Activated CD8-positive, alpha-beta T cell treated with anti-CD3 and anti-CD28 coated beads, Interleukin-2, amount 10 ng/mL, durations not matched to agents 7 days and 5 days (primary cell): Measurements from ENCODE around the gene PABPN1. TPM values are rescaled to one million over a fixed set of nuclear protein-coding genes. Genes with fewer than 3 reads are reported as not detected.

Experiments
- ATAC-seq: fragments of 150-1000 bp; cut with Tn5 transposase; one replicate; pipeline ENCODE4 v1.10.0; 2021; ENCODE audit warnings: moderate library complexity
- CTCF ChIA-PET: fragments of 350-600 bp; sonication (Branson Sonifier 250); formaldehyde crosslinking; loops from one replicate; lab custom pipeline; 2021; ENCODE audit warnings: antibody characterized with exemption; lab: Charles Lee
- POLR2A ChIA-PET: fragments of 350-600 bp; sonication (Branson Sonifier 250); formaldehyde crosslinking; loops from one replicate; lab custom pipeline; 2021; ENCODE audit warnings: antibody characterized with exemption; lab: Charles Lee
- DNase-seq: peaks from one replicate; pipeline ENCODE4 v3.0.0-alpha.2; 2020
- H3K27ac Mint-ChIP-seq: one replicate; pipeline ENCODE4 v1.8.0; 2021; ENCODE audit warnings: mild to moderate bottlenecking, mixed read lengths
- H3K27me3 Mint-ChIP-seq: one replicate; pipeline ENCODE4 v1.8.0; 2021; ENCODE audit warnings: low read depth, mixed read lengths
- H3K36me3 Mint-ChIP-seq: one replicate; pipeline ENCODE4 v1.8.0; 2021; ENCODE audit warnings: low read depth, mixed read lengths
- H3K4me1 Mint-ChIP-seq: one replicate; pipeline ENCODE4 v1.8.0; 2021; ENCODE audit warnings: low read depth, mixed read lengths
- H3K4me3 Mint-ChIP-seq: one replicate; pipeline ENCODE4 v1.8.0; 2021; ENCODE audit warnings: mild to moderate bottlenecking, mixed read lengths
- H3K9me3 Mint-ChIP-seq: one replicate; pipeline ENCODE4 v1.8.0; 2022; ENCODE audit warnings: mixed read lengths; ENCODE audit not compliant: insufficient read depth
- total RNA-seq, 2 experiments: library from RNA; stranded (reverse); gene quantifications; one replicate each; pipeline ENCODE4 v1.2.3, GENCODE V29; 2021

Gene PABPN1
- total RNA-seq, 2 experiments from 2014 or later, result 200 to 210 TPM

GRCh38 chr14:23361763-23362162, 40.5 kb downstream of the PABPN1 start:
- Mint-ChIP-seq H3K27me3 (peaks cover 24% of the 10 kb centered on the region), H3K27ac (no peak overlapping the region), H3K36me3 (no peaks in the 10 kb centered on the region), H3K4me1 (peaks cover 3% of the 10 kb centered on the region), H3K9me3 (no peaks in the 10 kb centered on the region), H3K4me3 (no peak overlapping the region)
- ChIA-PET CTCF (interaction anchor here (0.7 to 1.7 kb wide), 4 partner anchors 9 to 242 kb away, joined by 3 to 5 read pairs (median 4); partner anchors contain the start of gene SLC22A17), POLR2A (no interaction called here)
- ATAC-seq, result no peak
- no peak for DNase-seq

DNA sequence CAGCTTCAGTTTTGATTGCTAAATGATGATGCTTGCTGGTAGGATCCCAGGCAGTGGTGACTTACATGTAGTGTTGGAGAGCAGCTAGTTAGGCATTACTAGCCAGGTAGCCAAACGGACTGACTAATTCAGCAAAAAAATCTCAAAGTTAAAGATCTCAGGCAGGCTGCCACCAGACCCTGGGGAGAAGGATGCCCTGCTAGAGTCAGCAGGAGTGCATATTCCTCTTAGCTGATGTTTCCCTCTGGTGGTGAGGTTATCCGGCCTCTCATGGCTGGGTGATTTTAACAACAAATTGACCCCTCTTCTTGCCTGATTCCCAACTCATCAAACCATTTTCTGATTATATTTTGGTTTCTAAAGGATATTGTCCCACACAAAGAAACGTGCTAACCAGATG, 40.9 kb downstream of the PABPN1 start:
- Mint-ChIP-seq H3K27me3 (peaks cover 29% of the 10 kb centered on the region), H3K4me3 (no peak overlapping the region), H3K4me1 (peaks cover 3% of the 10 kb centered on the region), H3K36me3 (no peaks in the 10 kb centered on the region), H3K27ac (no peak overlapping the region), H3K9me3 (no peaks in the 10 kb centered on the region)
- ATAC-seq, result no peak
- POLR2A ChIA-PET, result no interaction called here
- CTCF ChIA-PET, result interaction anchor here (0.7 to 1.7 kb wide), 4 partner anchors 9 to 242 kb away, joined by 3 to 5 read pairs (median 4); partner anchors contain the start of gene SLC22A17
- DNase-seq, result no peak

DNA sequence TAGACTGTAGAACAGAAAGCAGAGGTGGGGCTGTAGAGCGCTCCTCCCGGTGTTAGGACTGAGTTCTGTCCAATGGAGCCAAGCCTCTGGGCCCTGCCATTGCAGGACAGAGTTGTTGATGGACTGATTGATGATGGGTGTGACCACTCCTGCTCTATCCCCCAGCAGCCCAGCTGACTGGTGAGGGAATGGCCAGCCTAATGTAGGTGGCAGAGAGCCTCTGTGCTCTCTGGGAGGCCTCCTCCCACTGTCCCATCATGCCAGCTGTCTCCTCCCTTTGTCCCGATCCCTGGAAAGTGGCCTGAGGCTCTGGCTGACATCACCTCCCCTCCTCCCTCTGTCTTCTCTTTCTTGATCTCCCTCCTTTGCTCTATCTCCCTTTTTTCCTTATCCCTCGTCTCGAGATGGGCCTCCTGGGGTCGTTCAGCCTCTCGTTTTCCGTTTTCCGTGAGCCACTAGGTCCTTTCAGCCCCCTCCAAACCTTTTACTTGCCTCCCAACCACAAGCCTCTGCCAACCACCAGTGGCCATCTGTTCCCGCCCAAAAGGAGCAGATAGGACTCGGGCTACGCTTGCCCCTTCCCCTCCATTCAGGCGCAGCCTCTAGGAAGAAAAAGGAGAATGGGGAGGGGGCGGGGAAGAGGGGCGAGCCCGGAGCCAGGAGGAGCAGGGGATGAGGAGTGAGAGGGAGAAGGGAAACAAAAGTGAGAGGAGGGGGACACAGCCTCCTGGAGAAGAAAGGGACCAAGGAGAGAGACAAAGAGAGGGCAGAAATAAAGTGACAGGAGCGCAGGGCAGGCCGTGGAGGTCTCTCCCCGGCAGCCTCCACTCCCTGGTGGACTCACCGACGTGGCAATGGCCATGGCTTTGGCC, 43.1 kb downstream of the PABPN1 start:
- CTCF ChIA-PET, result no interaction called here
- Mint-ChIP-seq H3K4me1 (peaks cover 3% of the 10 kb centered on the region), H3K27me3 (peaks cover 42% of the 10 kb centered on the region), H3K36me3 (no peaks in the 10 kb centered on the region), H3K9me3 (no peaks in the 10 kb centered on the region), H3K4me3 (no peak overlapping the region), H3K27ac (no peak overlapping the region)
- ATAC-seq (no peak), DNase-seq (no peak)
- POLR2A ChIA-PET, result no interaction called here

GRCh38 chr14:23365036-23365731, 43.9 kb downstream of the PABPN1 start, which contains the start of gene EFS:
Gene EFS (minus strand): TSS chr14:23365172. CDS start chr14:23365025, 147 bp downstream.
- peaks cover 41% of the 10 kb centered on the region for H3K27me3 Mint-ChIP-seq
- CTCF ChIA-PET, result no interaction called here
- H3K4me1 Mint-ChIP-seq, result peaks cover 3% of the 10 kb centered on the region
- DNase-seq (no peak), ATAC-seq (no peak)
- no peaks in the 10 kb centered on the region for H3K36me3 Mint-ChIP-seq
- POLR2A ChIA-PET, result no interaction called here
- no peaks in the 10 kb centered on the region for H3K9me3 Mint-ChIP-seq
- no peak within 1 kb of the TSS for H3K27ac Mint-ChIP-seq
- no peak within 1 kb of the TSS for H3K4me3 Mint-ChIP-seq

- H3K4me1 Mint-ChIP-seq, result peaks cover 3% of the 10 kb centered on the region
- POLR2A ChIA-PET, result no interaction called here
- DNase-seq (no peak), ATAC-seq (no peak)
- CTCF ChIA-PET, result no interaction called here
- H3K27me3 Mint-ChIP-seq, result peaks cover 41% of the 10 kb centered on the region
- no peak overlapping the region for H3K4me3 Mint-ChIP-seq
- no peaks in the 10 kb centered on the region for H3K36me3 Mint-ChIP-seq
- H3K9me3 Mint-ChIP-seq, result no peaks in the 10 kb centered on the region
- H3K27ac Mint-ChIP-seq, result no peak overlapping the region
These were observed 44.6 kb downstream of the PABPN1 start for GRCh38 chr14:23365732-23366425.

DNA sequence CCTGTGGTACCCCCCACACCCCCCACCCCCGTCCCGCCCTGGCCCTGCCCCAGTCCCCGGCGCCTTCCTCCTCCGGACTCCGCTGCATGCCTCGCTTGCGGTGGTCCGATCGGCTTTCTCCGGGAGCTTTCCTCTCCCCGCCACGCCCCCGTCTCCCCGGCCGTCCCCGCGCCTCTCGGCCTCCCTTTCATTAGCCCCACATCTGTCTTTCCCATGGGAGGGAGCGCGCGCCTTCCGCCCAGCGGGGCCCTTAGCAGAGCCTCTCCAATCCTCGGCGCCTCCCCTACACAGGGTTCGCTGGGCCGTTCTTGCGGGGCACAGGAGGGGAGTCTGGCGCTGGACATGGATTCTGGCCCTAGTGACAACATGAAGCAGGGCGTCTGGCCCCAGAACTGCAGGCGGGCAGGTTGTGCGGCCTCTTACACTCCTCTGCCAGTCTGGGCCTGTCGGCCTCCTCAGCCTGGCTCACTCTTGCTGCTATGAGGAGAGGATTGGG, 45.2 kb downstream of the PABPN1 start:
- no peaks in the 10 kb centered on the region for H3K36me3 Mint-ChIP-seq
- ChIA-PET CTCF (interaction anchor here (4.3 kb wide), 1 partner anchor 14 kb away, joined by 16 read pairs; no protein-coding TSS in a partner anchor), POLR2A (interaction anchor here (0.5 kb wide), 1 partner anchor 683 kb away, joined by 4 read pairs; no protein-coding TSS in a partner anchor)
- H3K27ac Mint-ChIP-seq, result no peak overlapping the region
- no peaks in the 10 kb centered on the region for H3K9me3 Mint-ChIP-seq
- no peak overlapping the region for H3K4me3 Mint-ChIP-seq
- peaks cover 8% of the 10 kb centered on the region for H3K4me1 Mint-ChIP-seq
- DNase-seq (no peak), ATAC-seq (no peak)
- peaks cover 41% of the 10 kb centered on the region for H3K27me3 Mint-ChIP-seq

- H3K27me3 Mint-ChIP-seq, result peaks cover 27% of the 10 kb centered on the region
- no peaks in the 10 kb centered on the region for H3K36me3 Mint-ChIP-seq
- H3K27ac Mint-ChIP-seq, result no peak overlapping the region
- ChIA-PET CTCF (interaction anchor here (0.6 to 4.3 kb wide), 2 partner anchors 10 to 30 kb away, joined by 4 to 16 read pairs; no protein-coding TSS in a partner anchor), POLR2A (no interaction called here)
- DNase-seq, result no peak
- H3K9me3 Mint-ChIP-seq, result no peaks in the 10 kb centered on the region
- peaks cover 15% of the 10 kb centered on the region for H3K4me1 Mint-ChIP-seq
- no peak for ATAC-seq
- H3K4me3 Mint-ChIP-seq, result no peak overlapping the region
These were observed 49.0 kb downstream of the PABPN1 start for GRCh38 chr14:23370221-23370620.

DNA sequence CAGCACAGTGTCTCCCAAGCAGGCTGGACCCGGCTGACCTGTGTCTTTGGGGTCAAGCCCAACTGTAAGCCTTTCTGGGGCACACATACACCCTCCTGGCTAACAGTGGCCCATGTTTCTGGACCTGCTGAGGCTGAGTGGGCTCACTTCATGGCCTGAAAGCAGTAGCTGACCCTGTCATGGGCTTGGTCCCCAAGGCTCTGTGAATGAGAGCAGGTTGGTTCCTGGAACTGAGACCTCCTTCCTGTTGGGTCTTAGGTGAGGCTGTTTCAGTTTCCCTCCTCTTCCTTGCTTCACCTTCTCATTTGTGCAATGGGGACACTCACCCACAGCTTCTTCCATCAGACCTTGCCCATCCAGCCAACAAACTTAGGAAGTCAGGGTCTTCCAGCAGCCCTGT, 50.6 kb downstream of the PABPN1 start:
- Mint-ChIP-seq H3K4me3 (no peak overlapping the region), H3K9me3 (no peaks in the 10 kb centered on the region), H3K4me1 (peaks cover 15% of the 10 kb centered on the region), H3K27ac (peak overlapping the region; percentile 56), H3K36me3 (no peaks in the 10 kb centered on the region), H3K27me3 (peaks cover 22% of the 10 kb centered on the region)
- no peak for DNase-seq
- ChIA-PET POLR2A (interaction anchor here (0.7 kb wide), 1 partner anchor 185 kb away, joined by 3 read pairs; no protein-coding TSS in a partner anchor), CTCF (interaction anchor here (1.4 kb wide), 1 partner anchor 8 kb away, joined by 5 read pairs; no protein-coding TSS in a partner anchor)
- ATAC-seq, result no peak

DNA sequence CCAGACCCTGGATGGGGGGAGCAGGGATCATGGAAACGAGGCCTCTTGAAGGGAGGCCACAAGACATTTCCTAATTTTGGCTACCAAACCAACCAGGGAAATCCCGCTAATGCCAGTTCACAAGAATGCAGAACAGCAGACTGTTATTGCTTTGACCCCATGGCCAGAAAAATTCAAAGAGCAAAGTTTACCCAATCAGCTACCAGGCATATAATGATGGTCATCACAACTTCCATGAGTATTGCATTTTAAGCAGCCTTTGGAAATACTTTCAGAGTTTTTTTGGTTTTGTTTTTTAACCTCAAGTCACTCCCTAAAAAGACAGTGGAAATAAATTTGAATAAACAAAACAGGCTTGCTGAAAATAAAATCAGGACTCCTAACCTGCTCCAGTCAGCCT, 51.3 kb downstream of the PABPN1 start, which contains the start of gene IL25:
Gene IL25 (plus strand): TSS at position 301 of the 400 bp plus-strand sequence.
- DNase-seq, result no peak
- H3K9me3 Mint-ChIP-seq, result no peaks in the 10 kb centered on the region
- H3K27me3 Mint-ChIP-seq, result peaks cover 15% of the 10 kb centered on the region
- no peaks in the 10 kb centered on the region for H3K36me3 Mint-ChIP-seq
- H3K27ac Mint-ChIP-seq, result peak within 1 kb of the TSS; percentile 56
- POLR2A ChIA-PET, result no interaction called here
- no peak within 1 kb of the TSS for H3K4me3 Mint-ChIP-seq
- ATAC-seq, result no peak
- H3K4me1 Mint-ChIP-seq, result peaks cover 17% of the 10 kb centered on the region
- CTCF ChIA-PET, result interaction anchor here (1.4 kb wide), 1 partner anchor 8 kb away, joined by 5 read pairs; no protein-coding TSS in a partner anchor

DNA sequence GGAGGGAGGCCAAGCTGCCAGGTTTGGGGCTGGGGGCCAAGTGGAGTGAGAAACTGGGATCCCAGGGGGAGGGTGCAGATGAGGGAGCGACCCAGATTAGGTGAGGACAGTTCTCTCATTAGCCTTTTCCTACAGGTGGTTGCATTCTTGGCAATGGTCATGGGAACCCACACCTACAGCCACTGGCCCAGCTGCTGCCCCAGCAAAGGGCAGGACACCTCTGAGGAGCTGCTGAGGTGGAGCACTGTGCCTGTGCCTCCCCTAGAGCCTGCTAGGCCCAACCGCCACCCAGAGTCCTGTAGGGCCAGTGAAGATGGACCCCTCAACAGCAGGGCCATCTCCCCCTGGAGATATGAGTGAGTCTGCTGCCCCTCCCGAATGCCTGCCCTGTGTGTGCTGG, 51.8 kb downstream of the PABPN1 start:
- ChIA-PET POLR2A (no interaction called here), CTCF (interaction anchor here (1.0 kb wide), 1 partner anchor 12 kb away, joined by 4 read pairs; no protein-coding TSS in a partner anchor)
- Mint-ChIP-seq H3K4me3 (no peak overlapping the region), H3K9me3 (no peaks in the 10 kb centered on the region), H3K36me3 (no peaks in the 10 kb centered on the region), H3K27ac (no peak overlapping the region), H3K27me3 (peaks cover 10% of the 10 kb centered on the region), H3K4me1 (peaks cover 17% of the 10 kb centered on the region)
- ATAC-seq (no peak), DNase-seq (no peak)
